Measurements from ENCODE around the gene GRPR. TPM values are rescaled to one million over a fixed set of nuclear protein-coding genes. Genes with fewer than 3 reads are reported as not detected.

Gene GRPR
- total RNA-seq, 2 donors from 2014 or later = 0.37 TPM; not detected in 1

DNA sequence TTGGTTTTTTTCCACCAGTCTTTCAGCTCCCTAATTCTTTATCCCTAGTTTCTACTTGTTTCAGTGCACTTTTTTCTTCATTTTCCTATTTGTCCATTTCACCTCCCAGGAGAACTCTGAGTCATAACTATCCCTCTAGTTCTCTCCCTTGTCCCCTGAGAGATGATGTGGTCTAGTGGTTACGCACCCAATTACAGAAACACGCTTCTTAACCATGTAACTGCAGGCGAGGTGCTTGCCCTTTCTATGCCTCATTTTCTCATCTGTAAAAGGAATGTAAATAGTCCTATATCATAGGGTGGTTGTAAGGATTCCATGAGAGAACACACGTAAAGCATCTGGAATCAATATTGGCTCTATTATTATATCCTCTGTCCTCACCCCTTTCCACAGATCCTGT, 8.8 kb upstream of the GRPR start:
- H3K27me3 Mint-ChIP-seq = peaks cover 10% of the 10 kb centered on the region
- no peaks in the 10 kb centered on the region for H3K4me1 Mint-ChIP-seq
- H3K27ac Mint-ChIP-seq = no peak overlapping the region
- no peak overlapping the region for H3K4me3 Mint-ChIP-seq
- no peak for ATAC-seq
- no peaks in the 10 kb centered on the region for H3K9me3 ChIP-seq (ENCODE audit: control insufficient read depth, low read length, poor library complexity, severe bottlenecking)
- DNase-seq = no peak
- peaks cover 2% of the 10 kb centered on the region for H3K36me3 Mint-ChIP-seq (ENCODE audit: low read depth)

DNA sequence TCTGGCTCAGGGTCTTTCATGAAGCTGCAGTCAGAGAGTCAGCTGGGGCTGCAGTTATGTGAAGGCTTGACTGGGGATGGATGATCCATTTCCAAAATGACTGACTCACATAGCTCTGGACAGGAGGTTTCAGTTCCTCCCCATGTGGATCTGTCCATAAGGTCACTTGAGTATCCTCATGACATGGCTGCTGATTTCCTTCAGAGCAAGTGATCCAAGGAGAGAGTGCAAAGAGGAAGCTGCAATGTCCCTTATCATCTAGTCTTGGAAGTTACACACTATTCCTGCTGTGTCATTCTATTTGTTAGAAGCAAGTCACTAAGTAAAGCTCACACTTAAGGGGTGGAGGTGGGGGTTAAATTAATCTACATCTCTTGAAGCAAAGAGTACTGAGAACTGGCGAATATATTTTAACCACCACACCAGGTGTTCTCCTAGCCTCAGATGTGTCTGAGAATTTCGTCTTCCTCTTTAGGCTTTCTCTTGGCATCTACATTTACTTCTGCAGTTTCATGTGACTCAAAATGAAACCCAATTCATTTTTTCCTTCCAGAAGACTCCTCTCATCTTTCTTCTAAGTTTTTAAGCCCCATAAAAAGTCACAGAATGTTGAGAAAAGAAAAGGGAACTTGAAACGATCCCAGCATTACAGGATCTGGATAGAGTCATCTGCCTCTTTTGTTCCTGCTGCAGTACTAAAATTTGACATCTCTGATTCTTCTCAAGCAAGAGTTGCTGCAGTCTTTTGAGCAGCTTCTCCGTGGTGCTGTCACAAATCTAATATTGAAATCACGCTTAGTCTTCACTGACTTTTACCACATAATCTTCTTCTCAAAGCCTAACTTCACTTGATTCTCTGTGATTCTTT, 3.8 kb upstream of the GRPR start:
- ATAC-seq (no peak), DNase-seq (no peak)
- H3K27ac Mint-ChIP-seq = no peak overlapping the region
- no peak overlapping the region for H3K4me3 Mint-ChIP-seq
- peaks cover 16% of the 10 kb centered on the region for H3K27me3 Mint-ChIP-seq
- peaks cover 2% of the 10 kb centered on the region for H3K36me3 Mint-ChIP-seq (ENCODE audit: low read depth)
- no peaks in the 10 kb centered on the region for H3K9me3 ChIP-seq (ENCODE audit: control insufficient read depth, low read length, poor library complexity, severe bottlenecking)
- peaks cover 5% of the 10 kb centered on the region for H3K4me1 Mint-ChIP-seq

DNA sequence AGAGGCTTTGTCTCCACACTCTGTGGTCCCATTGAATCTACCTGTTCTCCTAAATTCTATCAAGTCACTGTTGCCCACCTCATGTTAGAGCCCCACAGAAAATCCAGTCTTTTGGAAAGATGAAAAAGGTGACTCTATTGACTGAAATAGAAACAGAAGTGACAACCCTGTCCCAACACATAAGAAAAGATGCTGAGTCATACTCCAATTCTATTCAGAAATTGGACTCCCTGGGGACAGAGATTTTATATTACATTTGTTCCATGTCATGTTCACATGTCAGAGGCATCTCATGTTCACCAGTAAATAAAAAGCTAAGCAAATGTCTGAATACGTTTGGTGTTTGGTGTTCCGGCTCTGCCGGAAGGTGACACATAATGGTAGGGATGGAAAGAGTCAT, 2.9 kb upstream of the GRPR start:
- H3K27ac Mint-ChIP-seq = no peak overlapping the region
- H3K4me3 Mint-ChIP-seq = no peak overlapping the region

DNA sequence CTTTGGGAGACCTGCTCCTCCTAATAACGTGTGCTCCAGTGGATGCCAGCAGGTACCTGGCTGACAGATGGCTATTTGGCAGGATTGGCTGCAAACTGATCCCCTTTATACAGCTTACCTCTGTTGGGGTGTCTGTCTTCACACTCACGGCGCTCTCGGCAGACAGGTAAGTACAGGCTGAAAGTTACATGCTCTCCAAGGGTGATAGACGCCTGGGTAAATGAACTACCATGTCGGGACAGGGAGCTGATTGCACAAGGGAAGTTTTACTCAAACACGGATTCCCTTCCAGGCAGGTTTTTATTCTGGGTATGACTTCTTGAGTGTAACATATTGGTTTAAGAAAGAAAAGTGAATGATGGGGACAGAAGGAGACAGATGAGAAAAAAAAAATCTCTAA, 836 bp downstream of the GRPR start:
- H3K4me1 Mint-ChIP-seq = peaks cover 5% of the 10 kb centered on the region
- DNase-seq = no peak
- H3K27ac Mint-ChIP-seq = no peak overlapping the region
- no peak for ATAC-seq
- H3K27me3 Mint-ChIP-seq = peaks cover 34% of the 10 kb centered on the region
- no peaks in the 10 kb centered on the region for H3K36me3 Mint-ChIP-seq (ENCODE audit: low read depth)
- H3K9me3 ChIP-seq (ENCODE audit: control insufficient read depth, low read length, poor library complexity, severe bottlenecking) = no peaks in the 10 kb centered on the region
- H3K4me3 Mint-ChIP-seq = no peak overlapping the region

More for the DNA sequence above, 2.9 kb upstream of the GRPR start:
- ATAC-seq (no peak), DNase-seq (no peak)
- Mint-ChIP-seq H3K27me3 (peaks cover 16% of the 10 kb centered on the region), H3K4me1 (peaks cover 5% of the 10 kb centered on the region), H3K36me3 (ENCODE audit: low read depth) (peaks cover 2% of the 10 kb centered on the region)
- H3K9me3 ChIP-seq (ENCODE audit: control insufficient read depth, low read length, poor library complexity, severe bottlenecking) = no peaks in the 10 kb centered on the region

DNA sequence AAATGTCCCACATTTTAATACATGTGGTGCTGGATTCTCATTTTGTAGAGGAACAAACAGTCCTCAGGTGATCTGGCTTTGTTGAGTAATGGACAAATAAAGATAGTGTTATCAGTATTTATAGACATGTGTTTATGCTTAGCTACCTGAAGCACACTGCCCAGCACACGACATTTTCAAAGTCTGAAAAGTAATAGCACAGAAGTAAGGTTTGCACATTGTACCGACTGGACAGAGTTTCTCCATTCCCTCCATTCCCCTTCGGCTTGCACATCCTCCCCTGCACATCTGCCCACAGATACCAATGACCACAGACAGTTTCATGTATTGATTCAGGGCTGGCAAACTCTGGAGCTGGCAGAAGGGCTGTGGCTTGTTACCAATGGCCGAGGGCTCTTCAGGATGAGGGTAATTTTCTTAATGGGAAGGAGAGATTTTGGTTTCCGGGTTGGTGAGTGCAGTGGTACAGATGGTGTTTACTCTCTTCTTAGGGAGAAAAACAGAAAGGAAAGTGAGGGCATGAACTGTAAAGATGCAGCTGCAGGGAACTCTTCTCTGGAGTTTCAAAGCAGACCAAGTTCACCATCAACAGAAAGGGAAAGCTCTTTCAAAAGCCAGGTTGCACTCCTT, 2.3 kb downstream of the GRPR start:
- ATAC-seq = no peak
- Mint-ChIP-seq H3K27ac (no peak overlapping the region), H3K4me1 (no peaks in the 10 kb centered on the region), H3K27me3 (peaks cover 29% of the 10 kb centered on the region), H3K36me3 (ENCODE audit: low read depth) (peaks cover 3% of the 10 kb centered on the region), H3K4me3 (no peak overlapping the region)
- H3K9me3 ChIP-seq (ENCODE audit: control insufficient read depth, low read length, poor library complexity, severe bottlenecking) = no peaks in the 10 kb centered on the region
- DNase-seq = no peak

DNA sequence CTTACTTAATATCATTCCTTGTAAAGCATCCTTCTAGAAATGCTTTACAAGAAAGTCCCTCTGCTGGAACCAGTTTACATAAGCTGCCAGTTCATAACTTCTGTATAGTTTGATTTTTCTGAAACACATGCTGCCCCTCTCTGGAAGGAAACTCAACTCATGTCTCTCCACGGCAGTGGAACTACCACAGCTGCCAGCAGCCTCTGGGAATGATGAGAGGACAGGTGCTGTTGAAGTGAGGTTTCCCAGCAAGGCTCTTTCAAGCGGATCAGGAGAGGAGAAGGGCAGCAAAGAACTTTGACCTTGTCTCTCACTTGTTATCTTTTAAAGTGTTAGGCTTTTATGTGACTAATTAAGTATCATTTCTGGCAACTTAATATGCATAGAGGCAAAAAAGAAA, 7.3 kb downstream of the GRPR start:
- Mint-ChIP-seq H3K36me3 (ENCODE audit: low read depth) (peaks cover 3% of the 10 kb centered on the region), H3K4me1 (no peaks in the 10 kb centered on the region), H3K27me3 (peaks cover 23% of the 10 kb centered on the region), H3K27ac (no peak overlapping the region), H3K4me3 (no peak overlapping the region)
- DNase-seq = no peak
- no peaks in the 10 kb centered on the region for H3K9me3 ChIP-seq (ENCODE audit: control insufficient read depth, low read length, poor library complexity, severe bottlenecking)
- no peak for ATAC-seq

DNA sequence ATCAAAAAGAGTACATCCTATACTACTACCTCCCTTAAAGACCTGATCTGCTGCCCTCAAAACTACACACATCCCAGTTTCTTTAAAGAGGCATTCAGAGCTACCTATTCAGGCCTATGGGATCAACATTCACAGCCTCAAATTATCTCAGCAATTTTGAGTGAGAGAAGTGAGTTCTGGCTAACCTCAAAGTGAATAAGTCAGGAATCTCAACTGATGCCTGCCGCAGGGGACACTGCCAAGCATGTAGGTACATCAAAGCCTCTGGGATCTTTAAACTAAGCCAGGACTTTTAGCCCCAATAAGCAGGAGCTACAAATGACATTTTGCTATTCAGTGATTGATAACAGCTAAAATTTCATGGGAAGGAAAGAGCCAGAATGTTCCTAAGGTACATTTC, 11.6 kb downstream of the GRPR start:
- DNase-seq (no peak), ATAC-seq (no peak)
- Mint-ChIP-seq H3K4me3 (no peak overlapping the region), H3K36me3 (ENCODE audit: low read depth) (peaks cover under 1% of the 10 kb centered on the region), H3K4me1 (no peaks in the 10 kb centered on the region), H3K27ac (no peak overlapping the region), H3K27me3 (peaks cover 8% of the 10 kb centered on the region)
- no peaks in the 10 kb centered on the region for H3K9me3 ChIP-seq (ENCODE audit: control insufficient read depth, low read length, poor library complexity, severe bottlenecking)

DNA sequence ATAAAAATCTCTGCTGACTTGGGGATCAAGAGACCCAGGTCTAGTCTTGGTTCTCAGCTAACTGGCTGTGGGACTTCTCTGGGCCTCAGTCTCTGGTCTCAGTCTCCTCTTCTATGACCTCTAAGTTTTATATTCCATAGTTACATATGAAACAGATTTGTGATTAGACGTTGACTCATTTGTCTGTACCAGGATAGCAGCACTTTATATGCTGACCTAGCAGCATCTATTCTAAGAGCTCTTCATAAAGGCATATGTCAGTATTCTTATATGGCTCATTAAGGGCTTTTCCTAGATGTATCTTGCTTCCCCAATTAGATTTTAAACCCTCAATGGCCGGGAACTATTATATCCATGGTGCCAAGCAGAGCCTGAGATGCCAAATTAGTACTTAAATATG, 12.7 kb downstream of the GRPR start:
- no peak overlapping the region for H3K4me3 Mint-ChIP-seq
- no peaks in the 10 kb centered on the region for H3K4me1 Mint-ChIP-seq
- no peak for DNase-seq
- H3K9me3 ChIP-seq (ENCODE audit: control insufficient read depth, low read length, poor library complexity, severe bottlenecking) = no peaks in the 10 kb centered on the region
- no peaks in the 10 kb centered on the region for H3K36me3 Mint-ChIP-seq (ENCODE audit: low read depth)
- peaks cover 8% of the 10 kb centered on the region for H3K27me3 Mint-ChIP-seq
- H3K27ac Mint-ChIP-seq = no peak overlapping the region
- no peak for ATAC-seq

DNA sequence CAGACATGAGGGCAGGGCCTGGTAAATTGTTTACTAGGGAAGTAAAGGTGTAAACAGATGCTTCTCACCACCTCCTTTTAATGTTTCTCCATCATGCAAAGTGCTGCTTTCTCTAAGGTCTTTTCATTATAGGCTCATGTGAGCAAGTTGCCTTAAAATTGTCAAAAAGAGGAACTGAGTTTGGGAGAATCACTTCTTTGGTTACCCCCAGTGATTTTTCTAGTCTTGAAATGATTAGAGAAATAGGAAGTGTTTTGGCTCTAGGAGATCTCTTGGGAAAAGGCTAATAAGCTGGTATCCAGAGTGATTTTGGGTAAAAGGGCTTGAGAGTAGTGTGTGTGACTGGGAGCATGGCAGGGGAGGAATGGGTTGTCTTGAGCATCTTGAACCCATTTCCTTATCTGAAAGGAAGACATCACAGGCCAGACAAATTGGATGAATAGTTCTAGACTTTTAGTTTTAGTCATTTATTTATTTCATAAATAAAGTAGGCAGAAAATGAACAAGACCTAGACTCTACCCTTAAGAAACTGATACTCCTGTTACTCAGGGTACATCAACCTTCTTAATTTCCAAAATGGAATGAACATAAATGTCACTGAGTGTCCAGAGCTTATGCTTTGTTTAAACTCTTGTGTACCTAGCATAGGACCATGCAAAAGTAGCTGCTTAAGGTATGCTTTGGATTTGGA, 14.2 kb downstream of the GRPR start:
- peaks cover 8% of the 10 kb centered on the region for H3K27me3 Mint-ChIP-seq
- H3K27ac Mint-ChIP-seq = no peak overlapping the region
- no peak for ATAC-seq
- H3K36me3 Mint-ChIP-seq (ENCODE audit: low read depth) = no peaks in the 10 kb centered on the region
- no peak overlapping the region for H3K4me3 Mint-ChIP-seq
- no peak for DNase-seq
- H3K9me3 ChIP-seq (ENCODE audit: control insufficient read depth, low read length, poor library complexity, severe bottlenecking) = no peaks in the 10 kb centered on the region
- H3K4me1 Mint-ChIP-seq = no peaks in the 10 kb centered on the region

DNA sequence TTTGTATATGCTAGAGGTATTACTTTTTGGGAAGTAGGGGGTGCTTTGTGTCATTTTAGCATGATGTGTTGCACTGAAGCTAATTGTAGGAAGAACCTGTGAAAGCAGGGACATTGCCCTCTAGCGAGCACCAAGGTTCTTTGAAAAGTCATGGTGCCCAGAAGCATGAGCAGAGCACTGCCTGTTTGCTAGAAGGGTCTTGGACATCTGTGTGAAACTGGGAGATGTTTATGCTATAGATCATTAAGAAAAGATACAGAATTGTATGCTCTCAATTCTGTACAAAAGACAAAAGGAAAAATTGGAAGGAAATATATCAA, 14.7 kb downstream of the GRPR start:
- DNase-seq (no peak), ATAC-seq (no peak)
- H3K36me3 Mint-ChIP-seq (ENCODE audit: low read depth) = peaks cover 1% of the 10 kb centered on the region
- peaks cover 11% of the 10 kb centered on the region for H3K27me3 Mint-ChIP-seq
- no peak overlapping the region for H3K4me3 Mint-ChIP-seq
- no peaks in the 10 kb centered on the region for H3K4me1 Mint-ChIP-seq
- no peaks in the 10 kb centered on the region for H3K9me3 ChIP-seq (ENCODE audit: control insufficient read depth, low read length, poor library complexity, severe bottlenecking)
- H3K27ac Mint-ChIP-seq = no peak overlapping the region

DNA sequence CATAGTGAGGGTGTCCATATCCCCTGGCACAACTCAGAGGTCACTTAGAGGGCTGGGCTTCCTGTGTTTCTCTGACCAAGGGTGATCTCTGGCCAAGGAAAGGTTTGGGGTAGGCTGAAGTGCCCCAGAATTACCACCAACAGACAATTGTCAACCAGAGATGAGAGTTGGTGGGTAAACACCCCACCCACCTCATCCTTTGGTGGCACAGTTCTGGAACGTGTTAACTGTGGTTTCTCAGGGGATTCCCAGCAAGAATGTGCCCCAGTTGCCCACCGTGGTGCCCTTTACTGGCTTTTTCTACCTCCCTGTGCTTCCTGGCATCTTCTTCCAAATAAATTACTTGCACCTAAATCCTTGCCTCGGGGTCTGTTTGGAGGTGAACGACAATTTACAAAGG, 17.1 kb downstream of the GRPR start:
- H3K4me1 Mint-ChIP-seq = no peaks in the 10 kb centered on the region
- H3K36me3 Mint-ChIP-seq (ENCODE audit: low read depth) = peaks cover 5% of the 10 kb centered on the region
- H3K27me3 Mint-ChIP-seq = peaks cover 11% of the 10 kb centered on the region
- DNase-seq (no peak), ATAC-seq (no peak)
- no peak overlapping the region for H3K27ac Mint-ChIP-seq
- H3K4me3 Mint-ChIP-seq = no peak overlapping the region
- no peaks in the 10 kb centered on the region for H3K9me3 ChIP-seq (ENCODE audit: control insufficient read depth, low read length, poor library complexity, severe bottlenecking)

DNA sequence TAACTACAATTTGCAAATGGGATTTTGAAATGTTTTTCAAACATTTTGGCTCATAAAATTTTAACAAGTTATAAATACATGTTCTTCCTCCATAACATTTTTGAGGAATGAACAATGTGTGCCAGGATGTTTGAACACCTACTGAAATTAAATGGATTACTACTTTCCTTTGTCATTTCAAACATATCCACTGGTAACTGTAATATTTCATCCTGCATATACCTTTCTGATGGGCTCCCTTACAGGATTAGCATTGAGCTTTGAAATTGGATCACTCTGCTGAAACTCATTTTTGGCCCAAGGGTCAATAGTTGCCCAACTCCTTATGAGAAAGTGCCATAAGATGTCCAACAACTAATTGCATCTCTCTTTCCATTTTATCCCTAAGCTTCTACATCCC, 17.6 kb downstream of the GRPR start:
- no peak for DNase-seq
- Mint-ChIP-seq H3K27me3 (peaks cover 11% of the 10 kb centered on the region), H3K27ac (no peak overlapping the region), H3K4me3 (no peak overlapping the region), H3K36me3 (ENCODE audit: low read depth) (peaks cover 5% of the 10 kb centered on the region), H3K4me1 (no peaks in the 10 kb centered on the region)
- ATAC-seq = no peak
- H3K9me3 ChIP-seq (ENCODE audit: control insufficient read depth, low read length, poor library complexity, severe bottlenecking) = no peaks in the 10 kb centered on the region

DNA sequence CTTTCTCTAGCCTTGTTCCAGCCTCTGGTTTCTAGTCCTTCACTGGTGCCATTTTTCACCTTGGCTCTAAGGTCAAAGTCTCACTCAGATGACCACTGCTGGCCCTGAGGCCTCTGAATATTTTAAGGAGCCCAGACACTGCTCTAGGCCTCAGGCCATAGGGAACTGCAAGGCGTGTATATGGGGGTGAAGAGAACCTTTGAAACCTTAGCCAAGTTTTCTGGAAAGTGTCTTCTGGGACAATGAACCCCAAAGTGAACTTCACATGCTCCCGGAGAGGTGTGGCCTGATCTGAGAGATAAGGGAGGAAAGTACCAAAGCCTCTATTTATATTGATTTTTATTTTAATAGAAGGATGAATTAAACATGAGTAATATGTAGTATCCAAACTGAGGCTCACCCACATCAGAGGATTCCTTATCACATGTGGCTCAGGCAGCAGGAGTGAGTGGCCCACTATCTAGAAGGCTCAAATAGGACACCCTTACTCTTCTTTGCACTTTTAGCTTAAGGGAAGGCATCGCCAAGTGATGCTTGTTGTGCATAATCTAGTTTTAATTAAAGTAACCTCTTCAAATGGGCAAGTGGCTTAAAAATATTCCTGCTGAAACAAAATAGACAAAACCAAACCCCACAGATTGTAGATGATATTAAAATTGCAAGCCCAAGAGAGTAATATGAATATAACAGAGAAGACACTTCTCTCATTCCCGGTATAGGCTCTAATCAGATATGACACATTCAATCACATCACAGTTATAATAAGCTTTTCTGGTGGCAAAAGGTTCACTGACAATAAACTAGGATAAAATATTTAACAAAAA, 18.3 kb downstream of the GRPR start:
- Mint-ChIP-seq H3K27me3 (peaks cover 11% of the 10 kb centered on the region), H3K36me3 (ENCODE audit: low read depth) (peaks cover 5% of the 10 kb centered on the region), H3K27ac (no peak overlapping the region), H3K4me1 (no peaks in the 10 kb centered on the region), H3K4me3 (no peak overlapping the region)
- DNase-seq (no peak), ATAC-seq (no peak)
- no peaks in the 10 kb centered on the region for H3K9me3 ChIP-seq (ENCODE audit: control insufficient read depth, low read length, poor library complexity, severe bottlenecking)

Measured in T-helper 17 cell (primary cell).